GM19397 (cell line): ENCODE data around the gene TMEM40.
"Not testable (repeated sequence)": the region's sequence is repeated elsewhere in the genome, so short reads cannot be mapped to it uniquely, and the experiment has no call there.

Source experiments
- ATAC-seq: cut with Tn5 transposase; IDR thresholded peaks from one replicate; pipeline ENCODE4 v1.9.1; 2021; ENCODE audit warnings: mild to moderate bottlenecking, moderate library complexity; ENCODE audit not compliant: unreplicated experiment

Gene TMEM40, protein sequence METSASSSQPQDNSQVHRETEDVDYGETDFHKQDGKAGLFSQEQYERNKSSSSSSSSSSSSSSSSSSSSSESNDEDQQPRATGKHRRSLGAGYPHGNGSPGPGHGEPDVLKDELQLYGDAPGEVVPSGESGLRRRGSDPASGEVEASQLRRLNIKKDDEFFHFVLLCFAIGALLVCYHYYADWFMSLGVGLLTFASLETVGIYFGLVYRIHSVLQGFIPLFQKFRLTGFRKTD

DNA sequence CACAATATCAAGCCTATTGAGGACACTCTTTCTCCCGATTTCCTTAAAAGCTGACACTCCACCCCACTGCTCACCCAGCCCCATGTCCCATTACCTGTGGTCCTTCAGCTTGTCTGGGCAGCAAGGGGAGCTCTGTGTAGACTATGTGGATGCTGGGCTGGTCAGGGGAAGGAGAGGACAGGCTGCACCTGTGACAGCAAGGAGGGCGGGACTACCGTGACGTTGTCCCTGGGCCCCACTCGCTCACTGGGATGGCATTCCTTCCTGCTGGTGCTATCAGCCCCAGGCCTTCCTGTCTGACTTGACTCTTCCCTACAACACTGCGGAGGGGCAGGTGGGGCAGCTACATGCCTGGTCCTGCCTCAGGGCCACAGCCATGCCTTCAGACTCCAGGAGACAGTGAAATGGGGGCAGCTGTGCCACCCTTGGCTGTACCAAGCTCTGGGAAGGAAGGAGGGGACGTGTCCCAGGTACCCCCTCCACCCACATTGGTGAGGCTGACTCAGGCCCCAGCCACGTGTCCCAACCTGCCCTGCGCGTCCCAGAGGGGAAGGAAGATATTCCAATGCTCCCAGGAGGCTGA is at the start of gene TMEM40:
Gene TMEM40, minus strand, starts transcription at position 163 of the 583 bp plus-strand sequence. CDS start 9,427 bp downstream, outside the sequence.
- ATAC-seq: no peak

DNA sequence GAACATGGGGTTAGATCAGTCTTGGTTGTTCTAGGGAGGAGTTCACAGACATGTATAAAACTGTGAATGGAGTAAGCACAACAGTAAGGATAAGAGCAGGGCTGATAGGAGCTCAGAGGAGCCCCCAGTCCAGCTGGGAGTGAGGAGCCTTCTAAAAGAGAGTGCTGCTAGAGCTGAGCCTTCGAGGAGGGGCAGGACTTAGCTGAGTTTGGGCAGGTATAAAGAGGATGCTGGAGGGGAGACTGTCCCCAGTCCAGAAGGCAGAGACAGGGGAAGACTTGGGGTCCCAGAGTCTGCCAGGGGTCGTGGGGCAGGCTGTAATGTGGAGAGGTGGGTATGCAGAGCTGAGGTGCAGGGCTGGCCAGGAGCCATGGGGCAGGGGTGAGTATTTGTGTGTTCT is 49.5 kb upstream of the TMEM40 start:
- no peak for ATAC-seq

DNA sequence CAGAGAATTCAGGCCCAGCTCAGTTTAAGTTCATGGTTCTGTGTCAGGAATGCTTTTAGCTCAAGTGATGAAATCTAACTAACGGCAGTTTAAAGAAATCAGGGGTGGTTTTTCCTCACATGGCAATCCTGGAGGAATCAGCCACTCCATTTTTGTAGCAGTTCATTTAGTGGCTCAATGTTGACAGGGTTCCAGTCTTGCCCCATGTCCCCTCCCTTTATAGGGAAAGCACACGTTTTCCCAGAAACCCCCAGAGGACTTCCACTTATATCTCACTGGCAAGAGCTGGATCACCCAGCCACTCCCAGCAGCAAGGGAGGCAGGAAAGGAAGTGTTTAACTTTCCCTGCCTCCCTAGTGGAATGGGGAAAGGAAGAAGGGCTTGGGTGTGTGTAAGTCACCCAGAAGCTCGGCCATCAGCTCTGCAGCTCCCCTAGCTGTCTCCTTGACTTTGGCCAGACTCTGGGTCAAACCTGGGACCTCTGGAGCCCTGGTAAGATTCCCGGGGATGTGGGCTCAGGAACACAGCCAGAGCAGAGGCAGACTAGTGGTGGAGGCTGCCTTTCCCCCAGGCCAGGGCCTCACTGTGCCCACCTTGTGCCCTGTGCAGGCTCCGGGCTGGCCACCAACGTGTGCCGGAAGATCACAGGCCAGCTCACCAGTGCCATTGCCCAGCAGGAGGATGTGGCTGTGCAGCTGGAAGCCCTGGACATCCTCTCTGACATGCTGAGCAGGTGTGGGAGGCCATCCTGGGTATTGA is 48.7 kb upstream of the TMEM40 start:
- no peak for ATAC-seq

DNA sequence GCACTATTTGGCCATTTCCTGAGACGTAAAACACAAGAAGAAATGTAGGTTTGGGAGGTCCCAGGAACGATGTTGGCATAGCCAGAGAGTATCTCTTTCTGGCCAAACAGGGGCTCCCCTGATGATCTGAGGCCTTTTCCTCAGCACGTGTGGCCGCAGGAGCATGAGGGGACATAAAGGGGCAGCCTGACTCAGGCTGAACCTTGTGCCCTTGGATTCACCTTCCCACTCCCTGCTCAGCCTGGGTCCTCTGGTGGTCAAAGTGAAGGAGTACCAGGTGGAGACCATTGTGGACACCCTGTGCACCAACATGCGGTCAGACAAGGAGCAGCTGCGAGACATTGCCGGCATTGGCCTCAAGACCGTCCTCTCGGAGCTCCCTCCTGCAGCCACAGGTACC is 48.0 kb upstream of the TMEM40 start:
- ATAC-seq: no peak

DNA sequence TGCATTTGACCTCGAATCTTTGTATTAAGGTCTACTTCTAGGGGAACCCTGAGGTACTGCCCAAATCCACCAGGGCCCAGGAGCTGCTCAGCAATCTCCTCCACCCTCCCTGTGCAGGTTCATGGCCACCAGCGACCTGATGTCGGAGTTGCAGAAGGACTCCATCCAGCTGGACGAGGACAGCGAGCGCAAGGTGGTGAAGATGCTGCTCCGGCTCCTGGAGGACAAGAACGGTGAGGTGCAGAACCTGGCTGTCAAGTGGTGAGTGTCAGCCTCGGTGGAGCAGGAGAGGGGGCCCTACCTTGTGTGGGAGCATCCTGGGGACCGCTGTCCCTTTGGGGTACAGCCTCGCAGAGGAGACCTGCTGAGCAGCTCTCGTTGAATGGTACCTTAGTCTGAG is 44.3 kb upstream of the TMEM40 start:
- ATAC-seq: no peak

DNA sequence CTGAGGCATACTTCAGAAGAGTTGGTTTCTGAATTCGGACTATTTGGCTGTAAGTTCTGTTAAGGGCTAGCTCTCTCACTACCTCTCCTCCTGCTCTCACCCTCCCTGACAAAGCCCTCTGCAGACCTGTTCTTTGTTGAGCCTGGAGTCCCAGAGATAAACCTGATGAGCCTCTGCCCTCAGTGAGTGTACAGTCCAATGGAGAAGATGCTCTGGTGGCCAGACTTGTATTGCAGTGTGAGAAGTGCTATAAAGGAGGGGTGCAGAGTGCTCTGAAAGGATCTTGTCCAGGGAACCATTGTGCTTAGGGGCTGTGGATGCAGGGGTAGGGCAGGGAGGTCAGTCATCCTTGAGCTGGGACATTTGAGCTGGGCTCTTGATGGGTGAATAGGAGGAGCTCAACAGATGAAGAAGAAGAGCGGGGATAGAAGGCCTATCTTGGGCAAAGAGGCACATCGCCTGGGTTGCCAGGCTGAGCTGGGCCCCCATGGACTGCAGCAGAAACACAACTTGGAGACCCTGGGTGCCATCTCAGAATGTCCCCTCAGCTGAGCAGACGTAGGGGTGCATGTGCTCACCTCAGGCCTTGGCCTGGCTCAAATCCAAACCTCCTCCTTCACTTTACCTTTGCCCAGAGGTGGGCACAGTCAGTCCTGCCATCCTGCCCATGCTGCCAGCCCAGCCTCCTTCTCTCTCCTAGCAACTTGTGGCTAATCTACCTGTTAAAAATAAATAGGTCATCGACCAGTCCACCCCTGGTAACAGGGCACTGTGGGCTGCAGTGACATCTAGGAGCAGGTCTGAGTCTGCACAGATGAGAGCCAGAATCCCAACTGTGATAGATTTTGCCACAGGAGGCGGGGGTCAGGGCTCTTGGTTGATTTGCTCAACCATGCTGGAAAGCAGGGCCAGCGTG is 40.7 kb upstream of the TMEM40 start:
- no peak for ATAC-seq

DNA sequence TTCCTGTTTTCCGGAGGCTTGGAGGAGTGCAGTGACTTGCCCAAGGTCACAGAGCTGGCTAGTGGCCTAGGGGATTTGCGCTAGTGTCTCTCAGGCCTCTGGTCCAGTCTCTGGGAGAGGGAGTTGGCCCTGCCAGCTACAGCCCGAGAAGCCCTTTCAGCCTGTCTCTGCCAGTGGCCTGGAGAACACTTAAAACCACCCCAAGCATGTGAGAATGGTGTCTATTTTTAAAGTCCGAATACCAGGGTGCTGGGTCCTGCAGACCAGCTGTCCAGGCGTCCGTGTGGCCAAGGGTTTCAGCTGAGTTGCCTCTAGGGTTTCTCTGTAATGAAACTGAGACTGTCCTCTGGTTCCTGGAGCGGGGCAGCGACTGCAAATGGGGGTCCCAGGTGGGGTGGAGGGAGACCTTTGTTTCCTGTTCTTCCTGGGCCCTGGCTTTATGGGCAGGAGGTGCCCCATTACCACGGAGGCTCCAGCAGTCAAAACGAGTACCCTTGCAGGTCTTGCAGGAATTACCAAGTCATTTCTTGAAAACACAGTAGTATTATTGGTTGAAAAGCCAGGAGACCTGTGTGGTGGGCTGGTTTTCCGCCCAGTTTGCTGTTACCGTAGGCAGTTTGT is 39.6 kb upstream of the TMEM40 start:
- ATAC-seq: no peak

DNA sequence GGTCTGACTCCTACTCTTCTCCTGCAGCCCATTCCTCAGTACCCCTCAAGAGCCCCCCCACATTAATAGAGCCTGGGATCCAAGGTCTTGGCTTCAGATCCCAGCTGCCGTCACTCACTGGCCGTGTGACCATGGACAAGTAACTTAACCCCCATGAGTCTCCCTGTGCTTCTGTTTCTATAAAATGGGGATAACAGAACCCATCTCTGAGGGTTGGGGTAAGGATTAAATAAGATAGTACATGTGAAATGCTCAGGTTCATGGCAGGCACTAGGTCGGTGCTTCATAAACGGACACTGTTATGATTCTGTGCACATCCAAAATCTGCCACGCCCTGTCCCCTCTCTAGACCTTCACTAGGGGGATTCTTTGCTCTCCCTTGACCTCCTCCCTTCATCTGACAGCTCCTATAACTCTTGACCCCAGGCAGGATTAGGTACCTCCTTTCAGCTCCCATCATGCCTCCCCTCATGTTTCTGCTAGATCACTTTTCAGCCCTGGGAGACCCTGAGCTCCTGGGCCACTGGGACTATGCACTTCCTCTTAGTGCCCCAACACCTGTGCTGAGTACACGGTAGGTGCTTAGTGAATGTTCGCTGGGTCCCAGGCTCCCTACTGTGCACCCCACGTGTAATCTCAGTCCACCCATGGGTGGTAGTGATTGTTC is 39.0 kb upstream of the TMEM40 start:
- ATAC-seq: no peak

DNA sequence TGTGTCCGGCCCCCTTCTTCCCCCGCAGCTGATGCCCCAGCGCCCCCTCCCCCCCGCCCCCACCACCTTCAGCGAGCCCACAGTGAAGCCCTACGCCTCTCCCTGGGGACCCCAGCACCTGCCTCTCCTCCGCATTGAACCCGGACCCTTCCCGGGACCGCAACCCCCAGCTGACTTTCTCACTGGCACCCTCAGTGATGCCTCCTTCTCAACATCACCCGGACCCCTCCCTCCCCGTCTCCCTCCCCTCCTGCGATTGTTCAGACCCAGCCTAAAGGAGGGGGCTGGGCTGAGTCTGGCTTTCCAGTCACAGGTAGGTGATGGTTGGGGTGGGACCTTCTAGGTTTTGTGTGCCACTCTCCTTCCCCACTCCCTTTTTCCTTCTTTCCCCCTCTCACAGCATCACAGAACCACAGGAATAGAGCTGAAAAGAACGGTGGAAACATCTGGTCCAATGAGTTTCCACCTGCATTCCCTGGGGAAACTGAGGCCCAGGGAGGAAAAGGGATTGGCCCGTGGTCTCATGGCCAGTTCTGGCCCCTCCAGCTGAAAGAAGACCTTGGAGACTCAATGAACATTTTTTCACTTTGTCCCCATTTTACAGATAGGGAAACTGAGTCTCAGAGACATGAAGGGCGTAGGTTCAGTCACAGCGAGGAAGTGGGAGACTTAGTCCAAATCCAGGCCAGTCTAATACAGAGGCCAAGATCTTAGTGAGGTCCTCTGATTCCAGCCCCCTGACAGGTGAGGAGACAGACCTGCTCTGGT is 38.2 kb upstream of the TMEM40 start:
- ATAC-seq: no peak

DNA sequence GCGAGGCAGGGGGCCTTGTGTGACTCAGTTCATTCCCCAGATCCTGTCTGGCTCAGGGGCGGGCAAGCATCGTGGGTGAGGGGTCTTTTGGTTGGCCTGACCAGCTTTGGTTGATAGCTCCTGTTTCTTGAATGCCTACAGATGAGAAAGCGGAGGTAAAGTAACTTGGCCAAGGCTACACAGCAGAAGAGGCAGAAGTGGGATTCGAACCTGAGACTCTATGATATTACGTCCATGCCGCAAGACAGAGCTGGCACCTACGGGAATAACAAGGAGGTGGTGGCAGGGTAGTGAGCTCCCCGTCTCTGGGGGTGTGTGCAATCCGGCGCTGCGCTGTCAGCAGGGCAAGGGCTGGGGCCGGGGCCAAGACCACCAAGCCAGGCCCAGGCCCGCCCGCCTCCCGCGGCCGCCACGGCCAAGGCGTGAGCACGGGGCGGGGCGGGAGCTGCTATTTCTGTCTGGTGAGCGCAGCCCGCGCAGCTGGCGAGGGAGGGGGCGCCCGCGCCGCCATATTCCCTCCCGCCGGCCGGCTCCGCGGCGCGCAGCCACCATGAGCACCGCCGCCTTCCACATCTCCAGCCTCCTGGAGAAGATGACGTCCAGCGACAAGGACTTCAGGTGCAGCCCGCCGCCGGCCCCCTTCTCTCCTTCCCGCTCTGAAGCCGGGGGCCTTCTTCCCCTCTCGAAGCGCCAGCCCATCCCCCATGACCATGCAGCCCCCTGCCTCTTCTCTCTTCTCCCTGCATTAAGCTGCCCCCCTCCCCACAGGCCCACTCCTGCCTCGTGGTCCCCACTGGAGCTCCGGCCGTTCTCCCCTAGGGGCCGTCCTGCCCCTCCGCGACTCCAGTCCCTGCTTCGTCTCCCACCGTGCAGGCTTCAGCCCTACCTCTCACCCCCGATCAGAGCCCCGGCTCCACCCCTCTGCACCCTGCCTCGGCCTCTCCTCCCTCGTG is 37.4 kb upstream of the TMEM40 start, which contains the start of gene CAND2:
Gene CAND2, plus strand, starts transcription at position 510 of the 953 bp plus-strand sequence. Its CDS starts 41 bp downstream, at position 551.
- ATAC-seq: no peak

DNA sequence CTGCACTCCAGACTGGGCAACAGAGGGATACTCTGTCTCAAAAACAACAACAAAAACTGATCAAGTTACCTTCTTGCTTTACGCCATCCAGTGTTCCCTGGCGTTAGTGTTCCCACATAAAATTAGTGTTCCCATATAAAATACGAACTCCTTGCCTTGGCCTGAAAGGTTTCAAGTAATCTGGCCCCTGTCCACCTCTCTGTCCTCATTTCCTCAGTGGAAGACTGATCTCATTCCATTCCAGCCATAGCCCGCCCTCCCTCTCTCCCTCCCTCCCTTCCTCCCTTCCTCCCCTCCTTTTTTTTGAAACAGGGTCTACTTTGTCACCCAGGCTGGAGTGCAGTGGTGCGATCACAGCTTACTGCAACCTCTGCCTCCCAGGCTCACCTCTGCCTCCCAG is 34.6 kb upstream of the TMEM40 start:
- no peak for ATAC-seq

DNA sequence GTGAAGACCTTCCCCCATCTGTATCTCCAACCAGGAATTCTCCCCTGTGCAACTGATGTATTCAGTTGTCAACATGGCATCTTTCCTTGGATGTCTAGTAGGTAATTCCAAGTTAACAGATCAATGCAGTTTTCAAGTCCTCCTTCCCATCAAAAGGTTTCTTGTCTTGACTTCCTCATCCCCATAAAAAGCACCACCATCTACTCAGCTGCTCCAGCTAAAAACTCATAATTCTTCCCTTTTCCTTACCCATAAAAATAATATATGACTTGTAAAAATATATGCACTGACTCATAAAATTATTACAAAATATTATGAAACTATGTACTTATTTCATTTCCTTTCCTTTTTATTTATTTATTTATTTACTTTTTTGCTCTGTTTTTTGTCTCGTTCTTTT is 32.4 kb upstream of the TMEM40 start:
- ATAC-seq: no peak

DNA sequence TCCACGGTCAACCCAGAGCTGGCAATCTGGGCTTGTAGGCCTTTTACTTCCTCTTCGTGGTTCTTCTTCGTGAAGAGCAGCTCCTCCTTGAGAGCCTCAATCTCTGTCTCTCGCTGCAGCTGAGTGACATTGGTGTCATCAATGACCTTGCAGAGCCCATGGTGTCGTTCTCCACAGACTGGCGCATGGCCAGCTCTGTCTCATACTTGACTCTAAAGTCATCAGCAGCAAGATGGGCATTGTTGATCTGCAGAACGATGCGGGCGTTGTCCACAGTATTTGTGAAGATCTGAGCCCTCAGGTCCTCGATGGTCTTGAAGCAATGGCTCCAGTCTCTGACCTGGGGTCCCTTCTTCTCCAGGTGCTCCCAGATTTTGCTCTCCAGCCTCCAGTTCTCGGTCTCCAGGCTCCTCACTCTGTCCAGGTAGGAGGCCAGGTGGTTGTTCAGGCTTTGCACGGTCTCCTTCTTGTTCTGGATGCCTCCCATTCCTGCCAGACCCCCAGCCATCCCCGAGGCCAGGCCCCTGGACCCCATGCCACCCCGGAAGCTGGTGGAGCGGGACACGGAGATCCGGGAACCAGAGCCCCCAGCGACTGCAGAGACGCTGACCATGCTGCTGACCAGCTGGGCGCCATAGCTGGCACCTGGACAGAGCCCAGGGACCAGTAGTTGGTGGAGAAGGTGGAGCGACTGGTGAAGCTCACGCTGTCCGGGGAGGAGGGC is 29.1 kb upstream of the TMEM40 start:
- ATAC-seq: not testable (repeated sequence)

DNA sequence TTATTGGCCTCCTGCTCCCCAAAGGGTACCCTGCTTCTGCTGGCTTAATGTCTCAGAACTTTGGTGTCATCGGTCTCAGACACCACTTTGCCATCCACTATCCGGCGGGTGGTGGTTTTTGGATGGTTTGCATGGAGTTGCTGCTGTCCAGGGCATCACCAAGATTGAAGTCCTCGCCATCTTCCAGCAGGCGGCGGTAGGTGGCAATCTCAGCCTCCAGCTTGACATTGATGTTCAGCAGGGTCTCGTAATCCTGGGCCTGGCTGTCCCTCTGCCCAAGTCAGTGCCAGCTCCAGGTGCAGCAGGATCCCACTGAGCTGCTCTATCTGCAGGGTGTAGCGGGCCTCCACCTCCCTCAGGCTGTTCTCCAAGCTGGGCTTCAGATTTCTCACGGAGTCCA is 28.3 kb upstream of the TMEM40 start:
- ATAC-seq: not testable (repeated sequence)

DNA sequence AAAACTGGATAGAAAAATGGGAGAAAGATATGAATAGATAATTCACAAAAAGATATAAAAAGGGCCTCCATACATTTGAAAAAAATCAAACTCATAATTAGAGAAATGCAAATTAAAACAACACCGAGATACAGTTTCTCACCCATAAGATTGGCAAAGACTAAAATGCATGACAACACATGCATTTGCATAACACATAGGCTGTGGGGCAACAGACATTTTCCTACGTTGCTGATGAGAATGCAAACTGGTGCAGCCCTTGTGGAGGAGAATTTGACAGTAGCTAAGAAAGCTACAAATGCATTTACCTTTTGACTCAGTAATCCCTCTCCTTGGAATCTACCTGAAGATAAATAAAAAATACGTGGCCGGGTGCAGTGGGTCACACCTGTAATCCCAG is 26.0 kb upstream of the TMEM40 start:
- ATAC-seq: no peak

DNA sequence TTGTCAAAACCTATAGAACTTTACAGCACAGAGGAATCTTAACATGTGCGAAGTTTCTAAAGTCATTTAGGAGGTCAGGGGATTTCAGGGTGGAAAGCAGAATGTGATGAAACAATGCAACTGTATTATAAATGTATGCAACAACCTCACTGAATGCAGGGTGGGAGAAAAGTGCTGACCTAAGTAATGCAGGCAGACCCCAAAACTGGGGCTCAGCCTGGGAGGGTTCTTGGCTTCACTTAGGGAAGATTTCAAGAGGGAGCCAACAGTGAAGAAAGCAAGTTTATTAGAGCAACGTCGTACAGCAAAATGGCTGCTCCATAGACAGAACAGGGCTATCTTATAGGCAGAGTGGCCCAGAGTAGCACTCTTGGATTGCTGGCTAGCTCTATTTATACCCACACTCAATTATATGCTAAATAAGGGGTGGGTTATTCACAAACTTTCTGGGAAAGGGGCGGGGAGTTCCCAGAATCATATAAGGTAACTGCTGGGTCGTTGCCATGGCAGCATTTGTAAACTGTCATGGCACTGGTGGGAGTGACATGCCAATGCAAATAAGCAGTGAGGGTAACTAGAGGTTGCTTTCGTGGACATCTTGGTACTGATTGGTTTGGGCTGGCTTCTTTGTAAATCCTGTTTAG is 23.2 kb upstream of the TMEM40 start:
- ATAC-seq: no peak

DNA sequence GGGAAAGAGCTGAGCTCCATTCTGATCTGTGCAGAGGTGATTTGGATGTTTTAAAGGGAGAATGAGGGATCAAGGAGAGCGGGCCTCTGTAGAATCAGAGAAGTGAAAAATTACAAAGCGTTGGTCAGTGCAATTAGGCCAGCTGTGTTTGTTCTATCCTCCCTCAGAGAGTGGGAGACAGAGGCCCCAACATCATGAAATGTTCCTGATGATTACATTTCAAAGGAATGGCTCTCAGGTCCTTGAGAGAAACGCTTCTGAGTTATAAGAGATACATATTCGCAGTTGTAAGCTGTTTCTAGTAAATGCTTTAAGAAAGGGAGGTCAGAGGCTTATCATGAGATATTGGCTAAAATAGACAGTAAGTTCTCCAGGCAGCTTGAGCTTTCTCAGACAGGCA is 21.7 kb upstream of the TMEM40 start:
- no peak for ATAC-seq
